K562 (cell line): ENCODE data around the gene FAM171A2. TPM values are rescaled to one million over a fixed set of nuclear protein-coding genes. Genes with fewer than 3 reads are reported as not detected.

Experiments
- ATAC-seq: fragments of 200-7000 bp; cut with Tn5 transposase; 3 replicates; pipeline ENCODE4 v1.9.1; 2020; ENCODE audit warnings: moderate library complexity
- BruUV-seq: library from RNA; stranded (reverse); fragments of 400-500 nt; replicated peaks from 2 replicates; lab custom pipeline; 2021; lab: Mats Ljungman, UMichigan
- CTCF ChIA-PET: fragments of 300-600 bp; formaldehyde crosslinking; extraction: SDS; loops from one replicate; lab custom pipeline; 2021; ENCODE audit warnings: low intra/inter-chr PET ratio; lab: Yijun Ruan, JAX
- POLR2A ChIA-PET: fragments of 300-600, 350-650 bp; sonication (Branson Sonifier 250); formaldehyde crosslinking; extraction: SDS; loops from one replicate; lab custom pipeline; 2021; ENCODE audit warnings: antibody characterized with exemption, inconsistent platforms; lab: Yijun Ruan, JAX
- DNase-seq, 4 experiments: peaks; one replicate each; pipeline versions ENCODE4 v3.0.0 to v3.0.0-alpha.2; 2011 to 2018; ENCODE audit warnings: low spot score in 3 of 4, mixed read lengths in 3 of 4; ENCODE audit errors: extremely low read depth in 1 of 4
- FAIRE-seq: peaks from 2 replicates; lab custom pipeline; 2011; peaks lifted over from hg19 to GRCh38; lab: Jason Lieb, UNC
- H2AFZ ChIP-seq: 2 replicates; pipeline ENCODE4 v1.6.0; 2011; ENCODE audit warnings: low read depth, low read length, control low read depth, inconsistent platforms
- H3K27ac ChIP-seq: fragments of 200-600 bp; 3 replicates; pipeline ENCODE4 v1.8.0; 2011; ENCODE audit warnings: low read depth, mild to moderate bottlenecking, control low read depth, inconsistent platforms, low read length, moderate library complexity, mixed read lengths; ENCODE audit errors: extremely low read depth
- H3K27me3 ChIP-seq, 2 experiments: fragments of 300-600 bp in 1 of 2; 2 replicates in 1 of 2; 3 replicates in 1 of 2; pipeline versions ENCODE4 v1.6.0 to v1.8.0; 2011; ENCODE audit warnings: inconsistent platforms in 2 of 2, low read length in 2 of 2, mild to moderate bottlenecking in 1 of 2, mixed read lengths in 1 of 2, moderate library complexity in 1 of 2; ENCODE audit not compliant: control insufficient read depth in 2 of 2, insufficient read depth in 2 of 2
- H3K36me3 ChIP-seq: fragments of 300-600 bp; 3 replicates; pipeline ENCODE4 v1.8.0; 2011; ENCODE audit warnings: mild to moderate bottlenecking, low read length, inconsistent platforms; ENCODE audit not compliant: control insufficient read depth, insufficient read depth
- H3K4me1 ChIP-seq, 2 experiments: fragments of 200-600 bp in 1 of 2; replicated peaks in 1 of 2; 2 replicates in 1 of 2; 3 replicates in 1 of 2; pipeline versions ENCODE4 v1.5.1 to v1.8.0; 2011; ENCODE audit warnings: inconsistent platforms in 2 of 2, low read length in 2 of 2, mild to moderate bottlenecking in 1 of 2, mixed read lengths in 1 of 2, moderate library complexity in 1 of 2; ENCODE audit not compliant: control insufficient read depth in 2 of 2, insufficient read depth in 2 of 2
- H3K4me2 ChIP-seq: 2 replicates; pipeline ENCODE4 v1.6.1; 2011; ENCODE audit warnings: low read length, control low read depth, inconsistent platforms, mixed read lengths; ENCODE audit not compliant: insufficient read depth
- H3K4me3 ChIP-seq: fragments of 200-600 bp; sonication (generic), shearing (Covaris generic); 2 replicates; pipeline ENCODE4 v1.5.1; 2016; ENCODE audit warnings: control low read depth, inconsistent platforms
- H3K79me2 ChIP-seq: fragments of 200-600 bp; 3 replicates; pipeline ENCODE4 v1.8.0; 2011; ENCODE audit warnings: low read length, inconsistent platforms; ENCODE audit not compliant: control insufficient read depth, insufficient read depth
- H3K9ac ChIP-seq, 2 experiments: 2 replicates each; pipeline versions ENCODE4 v1.6.0 to v1.6.1; 2011; ENCODE audit warnings: low read depth in 2 of 2, low read length in 2 of 2, control low read depth in 1 of 2, inconsistent platforms in 1 of 2, mild to moderate bottlenecking in 1 of 2, mixed read lengths in 1 of 2; ENCODE audit not compliant: insufficient read depth in 1 of 2
- H3K9me1 ChIP-seq: one replicate; pipeline ENCODE4 v1.6.0; 2011; ENCODE audit warnings: inconsistent platforms, mild to moderate bottlenecking, low read length, moderate library complexity; ENCODE audit not compliant: control insufficient read depth, insufficient read depth
- H3K9me3 ChIP-seq: replicated peaks from 2 replicates; pipeline ENCODE4 v1.5.1; 2011; ENCODE audit warnings: low read depth, low read length, inconsistent platforms; ENCODE audit not compliant: control insufficient read depth, insufficient read depth
- H4K20me1 ChIP-seq: replicated peaks from 2 replicates; pipeline ENCODE4 v1.6.1; 2011; ENCODE audit warnings: low read length, inconsistent platforms, mixed read lengths; ENCODE audit not compliant: control insufficient read depth, insufficient read depth
- ARHGAP35 ChIP-seq: fragments of 450-650 bp; IDR thresholded peaks from 2 replicates; pipeline ENCODE4 v1.6.1; 2018; ENCODE audit not compliant: partially characterized antibody
- CBFA2T3 ChIP-seq: fragments of 450-650 bp; IDR thresholded peaks from 2 replicates; pipeline ENCODE4 v1.6.1; 2017
- NCOA6 ChIP-seq: fragments of 450-650 bp; IDR thresholded peaks from 2 replicates; pipeline ENCODE4 v1.6.1; 2017; ENCODE audit warnings: mild to moderate bottlenecking
- POLR2G ChIP-seq: fragments of 200-400 bp; formaldehyde crosslinking; IDR thresholded peaks from 2 replicates; pipeline ENCODE4 v1.6.1; 2017; ENCODE audit warnings: low read depth, mild to moderate bottlenecking, antibody characterized with exemption, low read length, moderate library complexity
- RBM22 ChIP-seq: fragments of 200-400 bp; formaldehyde crosslinking; IDR thresholded peaks from 2 replicates; pipeline ENCODE4 v1.6.1; 2018; ENCODE audit warnings: low read length, low read depth; ENCODE audit not compliant: poor library complexity, severe bottlenecking
- TFAM ChIP-seq: fragments of 250-450 bp; sonication (Bioruptor Pico); conservative IDR thresholded peaks from 2 replicates; pipeline ENCODE4 v1.5.0; 2021; ENCODE audit warnings: mild to moderate bottlenecking, moderate library complexity
- TRIM25 ChIP-seq: fragments of 450-650 bp; IDR thresholded peaks from 2 replicates; pipeline ENCODE4 v1.7.0; 2016; ENCODE audit warnings: borderline replicate concordance
- ZBTB12 ChIP-seq: fragments of 250-450 bp; sonication (Bioruptor Pico); IDR thresholded peaks from 2 replicates; pipeline ENCODE4 v1.4.0; 2020
- ZNF518B ChIP-seq: fragments of 250-450 bp; sonication (Bioruptor Pico); IDR thresholded peaks from 2 replicates; pipeline ENCODE4 v1.5.0; 2021; ENCODE audit warnings: mild to moderate bottlenecking, moderate library complexity
- WGBS: fragments of 100-300 bp; shearing (Covaris generic); methylation state at CpG from one replicate; pipeline ENCODE4 v1.1.6; 2016; ENCODE audit warnings: low coverage, mixed read lengths; ENCODE audit not compliant: insufficient coverage; ENCODE audit errors: missing lambda C conversion rate; 5-methylcytosine and 5-hydroxymethylcytosine counted together
- in situ Hi-C: fragments of 300-500 bp; cut with MboI; formaldehyde crosslinking; loops from 4 replicates; pipeline ENCODE4 v1.15.0; 2018; ENCODE audit warnings: inconsistent platforms, mixed read lengths
- intact Hi-C: fragments of 100-400 bp; cut with micrococcal nuclease; formaldehyde crosslinking; loops from 2 replicates; pipeline ENCODE4 v1.14.2; 2022
- polyA plus RNA-seq, 8 experiments: library from polyadenylated mRNA; depleted of rRNA in 4 of 8; stranded (reverse) in 5 of 8; unstranded in 3 of 8; fragments of >200 nt; fragmentation: Nextera tagmentation in 2 of 8; fragmentation: Illumina TruSeq in 1 of 8; extraction: Ambion mirVana in 2 of 8; extraction: Trizol in 1 of 8; gene quantifications; 2 replicates each; pipeline versions ENCODE4 v1.2.1 to v1.2.3, GENCODE V29; 2011 to 2014; ENCODE audit warnings: inconsistent platforms in 1 of 8, missing spikeins in 1 of 8
- total RNA-seq, 7 experiments: library from RNA; depleted of rRNA in 6 of 7; stranded (reverse); fragments of >200 nt in 6 of 7; fragmentation: Illumina TruSeq in 2 of 7; extraction: Trizol in 2 of 7; gene quantifications; 2 replicates each; pipeline versions ENCODE4 v1.2.1 to v1.2.3, GENCODE V29; 2011 to 2021; ENCODE audit warnings: low replicate concordance in 1 of 7

FAM171A2 gene
- total and polyA plus RNA-seq, 9 of the 15 experiments (the other 6 are each of a cell fraction or from before 2014, with no cell fraction given): 0.10 to 10.2 (median 2.0) TPM; not detected in 1

- intact Hi-C loops: no loop called here
- Histone ChIP-seq H4K20me1 (no peaks in the 10 kb centered on the region), H3K27ac (no peak overlapping the region), H3K4me3 (no peak overlapping the region), H3K9ac (no peak overlapping the region), H3K4me1 (peaks cover 5 to 10% of the 10 kb centered on the region in 2 experiments; a peak in 3 of 5 replicates), H3K4me2 (no peak overlapping the region), H3K79me2 (no peaks in the 10 kb centered on the region), H3K9me3 (no peaks in the 10 kb centered on the region), H3K27me3 (no peaks in the 10 kb centered on the region), H3K9me1 (no peaks in the 10 kb centered on the region), H2AFZ (no peak overlapping the region), H3K36me3 (peaks cover 49% of the 10 kb centered on the region; the same call in 2 of the 3 replicates)
- no peak for FAIRE-seq
- in situ Hi-C loops: no loop called here
- no TSS peak for BruUV-seq
- peak; percentile 62 for TF ChIP-seq RBM22
- no peak for TF ChIP-seq ARHGAP35
- peak; percentile 58 for TF ChIP-seq POLR2G
- no peak for TF ChIP-seq ZNF518B (CRISPR knock-in tag)
- no peak for TF ChIP-seq NCOA6
- TF ChIP-seq TRIM25: no peak
- TF ChIP-seq TFAM (CRISPR knock-in tag): no peak
- no peak for TF ChIP-seq CBFA2T3
- no peak for TF ChIP-seq ZBTB12 (CRISPR knock-in tag)
- no peak for ATAC-seq
- WGBS: 96% methylated on average over 37 of the region's 41 CpGs
- ChIA-PET POLR2A (interaction anchor here (0.7 to 1.1 kb wide), 3 partner anchors 14 to 15 kb away, joined by 3 to 4 read pairs (median 4); no protein-coding TSS in a partner anchor), CTCF (interaction anchor here (2.6 kb wide), 1 partner anchor 124 kb away, joined by 17 read pairs; no protein-coding TSS in a partner anchor)
- no peak for DNase-seq
These were observed 35.3 kb upstream of the FAM171A2 start for GRCh38 chr17:44398692-44399691.
